Trophoblast cell (in vitro differentiated cells and primary cell): ENCODE measurements around the gene SULF2.
"Not testable (repeated sequence)": the region's sequence is repeated elsewhere in the genome, so short reads cannot be mapped to it uniquely, and the experiment has no call there.

ENCODE experiments used
- DNase-seq, 2 donors: peaks; one replicate each; pipeline ENCODE4 v3.0.0-alpha.2; 2016
- H2AFZ ChIP-seq: 2 replicates; pipeline ENCODE4 v1.6.1; 2013; ENCODE audit warnings: low read length, moderate library complexity, mild to moderate bottlenecking; ENCODE audit not compliant: insufficient read depth, poor library complexity
- H2AK5ac ChIP-seq: 2 replicates; pipeline ENCODE4 v1.6.1; 2013; ENCODE audit warnings: mild to moderate bottlenecking, low read length
- H2BK120ac ChIP-seq: 2 replicates; pipeline ENCODE4 v1.6.1; 2013; ENCODE audit warnings: low read length, mild to moderate bottlenecking, moderate library complexity; ENCODE audit not compliant: insufficient read depth, poor library complexity
- H2BK12ac ChIP-seq: 2 replicates; pipeline ENCODE4 v1.6.1; 2013; ENCODE audit warnings: mild to moderate bottlenecking, low read length, moderate library complexity
- H2BK5ac ChIP-seq: 2 replicates; pipeline ENCODE4 v1.6.1; 2013; ENCODE audit warnings: low read length, low read depth, moderate library complexity, mild to moderate bottlenecking; ENCODE audit not compliant: poor library complexity
- H3K14ac ChIP-seq: 2 replicates; pipeline ENCODE4 v1.6.1; 2013; ENCODE audit warnings: mild to moderate bottlenecking, low read length
- H3K18ac ChIP-seq: 2 replicates; pipeline ENCODE4 v1.6.1; 2013; ENCODE audit warnings: mild to moderate bottlenecking, low read length
- H3K23ac ChIP-seq: 2 replicates; pipeline ENCODE4 v1.6.1; 2013; ENCODE audit warnings: low read length
- H3K27ac ChIP-seq: 2 replicates; pipeline ENCODE4 v1.5.1; 2013; ENCODE audit warnings: low read depth, mild to moderate bottlenecking, inconsistent platforms, low read length, moderate library complexity
- H3K27me3 ChIP-seq: 2 replicates; pipeline ENCODE4 v1.6.1; 2013; ENCODE audit warnings: inconsistent platforms, mild to moderate bottlenecking, low read length, moderate library complexity; ENCODE audit not compliant: insufficient read depth
- H3K36me3 ChIP-seq, 2 experiments: 1 replicate in 1 of 2; 2 replicates in 1 of 2; pipeline ENCODE4 v1.6.1; 2013; ENCODE audit warnings: low read length in 2 of 2, mild to moderate bottlenecking in 2 of 2, moderate library complexity in 1 of 2; ENCODE audit not compliant: insufficient read depth in 2 of 2, control insufficient read depth in 1 of 2
- H3K4ac ChIP-seq: 2 replicates; pipeline ENCODE4 v1.6.1; 2013; ENCODE audit warnings: low read depth, mild to moderate bottlenecking, low read length, moderate library complexity
- H3K4me1 ChIP-seq, 2 experiments: 1 replicate in 1 of 2; 2 replicates in 1 of 2; pipeline ENCODE4 v1.6.1; 2013; ENCODE audit warnings: low read length in 2 of 2, mild to moderate bottlenecking in 2 of 2, moderate library complexity in 1 of 2; ENCODE audit not compliant: insufficient read depth in 2 of 2, control insufficient read depth in 1 of 2
- H3K4me2 ChIP-seq: 2 replicates; pipeline ENCODE4 v1.6.1; 2013; ENCODE audit warnings: inconsistent platforms, mild to moderate bottlenecking, low read length, moderate library complexity
- H3K4me3 ChIP-seq: 2 replicates; pipeline ENCODE4 v1.5.1; 2013; ENCODE audit warnings: mild to moderate bottlenecking, low read depth, low read length, inconsistent platforms
- H3K79me1 ChIP-seq: one replicate; pipeline ENCODE4 v1.6.1; 2013; ENCODE audit warnings: low read length
- H3K79me2 ChIP-seq: 2 replicates; pipeline ENCODE4 v1.6.1; 2013; ENCODE audit warnings: low read length, mild to moderate bottlenecking; ENCODE audit not compliant: control insufficient read depth, insufficient read depth, poor library complexity
- H3K9ac ChIP-seq: 2 replicates; pipeline ENCODE4 v1.6.1; 2013; ENCODE audit warnings: mild to moderate bottlenecking, low read length
- H3K9me3 ChIP-seq: 2 replicates; pipeline ENCODE4 v1.6.1; 2013; ENCODE audit warnings: low read depth, mild to moderate bottlenecking, control low read depth, inconsistent platforms, low read length; ENCODE audit not compliant: insufficient read depth
- H4K12ac ChIP-seq: 2 replicates; pipeline ENCODE4 v1.6.1; 2013; ENCODE audit warnings: low read depth, mild to moderate bottlenecking, low read length, moderate library complexity
- H4K8ac ChIP-seq: 2 replicates; pipeline ENCODE4 v1.6.1; 2013; ENCODE audit warnings: low read depth, mild to moderate bottlenecking, low read length, moderate library complexity
- H4K91ac ChIP-seq: one replicate; pipeline ENCODE4 v1.6.1; 2013; ENCODE audit warnings: low read depth, mild to moderate bottlenecking, low read length, moderate library complexity
- WGBS: extraction: QIAGEN DNeasy Blood & Tissue Kit; methylation state at CpG from one replicate; pipeline ENCODE4 v1.1.7; 2013; ENCODE audit warnings: missing lambda C conversion rate; ENCODE audit not compliant: insufficient read length, insufficient coverage; ENCODE audit errors: extremely low coverage; 5-methylcytosine and 5-hydroxymethylcytosine counted together

Gene SULF2

GRCh38 chr20:47825011-47825762 lies 39.9 kb upstream of the SULF2 start:
- H3K79me1 ChIP-seq = no peaks in the 10 kb centered on the region
- H3K18ac ChIP-seq = no peak overlapping the region
- H3K9me3 ChIP-seq = no peaks in the 10 kb centered on the region
- H4K8ac ChIP-seq = no peak overlapping the region
- H3K4me1 ChIP-seq = no peaks in the 10 kb centered on the region
- no peaks in the 10 kb centered on the region for H3K79me2 ChIP-seq
- no peak overlapping the region for H2AFZ ChIP-seq
- no CpG with 5 or more reads among the region's 12 CpGs for WGBS
- no peak overlapping the region for H3K4me3 ChIP-seq
- no peak overlapping the region for H3K27ac ChIP-seq
- no peak for DNase-seq
- H3K4me2 ChIP-seq = no peak overlapping the region
- H4K91ac ChIP-seq = no peak overlapping the region
- H3K23ac ChIP-seq = no peak overlapping the region
- no peak overlapping the region for H2BK5ac ChIP-seq
- H3K36me3 ChIP-seq = no peaks in the 10 kb centered on the region
- H2BK120ac ChIP-seq = no peak overlapping the region
- no peak overlapping the region for H3K9ac ChIP-seq
- H4K12ac ChIP-seq = no peak overlapping the region
- no peak overlapping the region for H2AK5ac ChIP-seq
- no peaks in the 10 kb centered on the region for H3K27me3 ChIP-seq
- H3K4ac ChIP-seq = no peak overlapping the region
- H2BK12ac ChIP-seq = no peak overlapping the region
- H3K14ac ChIP-seq = no peak overlapping the region

GRCh38 chr20:47823941-47824340 lies 38.7 kb upstream of the SULF2 start:
- not testable (repeated sequence) for H4K12ac ChIP-seq, H4K91ac ChIP-seq, H3K23ac ChIP-seq, H3K9me3 ChIP-seq, H3K9ac ChIP-seq, H2AK5ac ChIP-seq, H3K27ac ChIP-seq, H2BK120ac ChIP-seq, H3K27me3 ChIP-seq, H3K79me2 ChIP-seq, H2AFZ ChIP-seq, H3K36me3 ChIP-seq, H3K4me1 ChIP-seq, H4K8ac ChIP-seq, H3K18ac ChIP-seq, H2BK12ac ChIP-seq, H3K79me1 ChIP-seq, H3K4me2 ChIP-seq, H3K4me3 ChIP-seq, H3K14ac ChIP-seq, H2BK5ac ChIP-seq, H3K4ac ChIP-seq, DNase-seq
- no CpG with 5 or more reads among the region's 12 CpGs for WGBS

GRCh38 chr20:47821481-47822100 lies 36.3 kb upstream of the SULF2 start:
- no peak overlapping the region for H2BK120ac ChIP-seq

GRCh38 chr20:47818996-47819609 lies 33.8 kb upstream of the SULF2 start:
- no peak overlapping the region for H4K8ac ChIP-seq
- no peak overlapping the region for H3K9ac ChIP-seq
- H2BK12ac ChIP-seq = no peak overlapping the region
- H3K23ac ChIP-seq = no peak overlapping the region
- no peak overlapping the region for H3K4me3 ChIP-seq
- no peaks in the 10 kb centered on the region for H3K27me3 ChIP-seq
- no peak overlapping the region for H2BK120ac ChIP-seq
- no peaks in the 10 kb centered on the region for H3K79me1 ChIP-seq
- H2AK5ac ChIP-seq = no peak overlapping the region
- no CpG with 5 or more reads among the region's 14 CpGs for WGBS
- H3K27ac ChIP-seq = no peak overlapping the region
- DNase-seq = no peak
- H2AFZ ChIP-seq = no peak overlapping the region
- no peak overlapping the region for H2BK5ac ChIP-seq
- no peak overlapping the region for H4K12ac ChIP-seq
- H3K4ac ChIP-seq = no peak overlapping the region
- H3K4me1 ChIP-seq = no peaks in the 10 kb centered on the region
- no peak overlapping the region for H3K4me2 ChIP-seq
- no peaks in the 10 kb centered on the region for H3K36me3 ChIP-seq
- H3K18ac ChIP-seq = no peak overlapping the region
- H3K79me2 ChIP-seq = no peaks in the 10 kb centered on the region
- no peak overlapping the region for H4K91ac ChIP-seq
- peaks cover 7% of the 10 kb centered on the region for H3K9me3 ChIP-seq
- H3K14ac ChIP-seq = no peak overlapping the region

More at GRCh38 chr20:47821481-47822100, 36.3 kb upstream of the SULF2 start:
- Histone ChIP-seq H3K27ac (no peak overlapping the region), H3K79me2 (no peaks in the 10 kb centered on the region), H4K91ac (no peak overlapping the region), H2BK12ac (no peak overlapping the region), H3K4me2 (no peak overlapping the region), H2BK5ac (no peak overlapping the region), H3K79me1 (no peaks in the 10 kb centered on the region), H3K18ac (no peak overlapping the region), H3K9ac (no peak overlapping the region), H3K27me3 (no peaks in the 10 kb centered on the region), H3K23ac (no peak overlapping the region), H3K9me3 (no peaks in the 10 kb centered on the region), H4K8ac (no peak overlapping the region), H2AFZ (no peak overlapping the region), H2AK5ac (no peak overlapping the region), H4K12ac (no peak overlapping the region), H3K14ac (no peak overlapping the region), H3K4me3 (no peak overlapping the region), H3K4me1 (no peaks in the 10 kb centered on the region), H3K36me3 (no peaks in the 10 kb centered on the region), H3K4ac (no peak overlapping the region)
- WGBS = no CpG with 5 or more reads among the region's 13 CpGs
- DNase-seq = peak; percentile 31 to 65
